ENCODE results near the gene AGAP6. TPM values are rescaled to one million over a fixed set of nuclear protein-coding genes. Genes with fewer than 3 reads are reported as not detected.
"Not testable (repeated sequence)": the region's sequence is repeated elsewhere in the genome, so short reads cannot be mapped to it uniquely, and the experiment has no call there.

The AGAP6 gene
- 9.6 TPM for polyA plus RNA-seq (2012; ENCODE audit: low read depth, missing spikeins)

DNA sequence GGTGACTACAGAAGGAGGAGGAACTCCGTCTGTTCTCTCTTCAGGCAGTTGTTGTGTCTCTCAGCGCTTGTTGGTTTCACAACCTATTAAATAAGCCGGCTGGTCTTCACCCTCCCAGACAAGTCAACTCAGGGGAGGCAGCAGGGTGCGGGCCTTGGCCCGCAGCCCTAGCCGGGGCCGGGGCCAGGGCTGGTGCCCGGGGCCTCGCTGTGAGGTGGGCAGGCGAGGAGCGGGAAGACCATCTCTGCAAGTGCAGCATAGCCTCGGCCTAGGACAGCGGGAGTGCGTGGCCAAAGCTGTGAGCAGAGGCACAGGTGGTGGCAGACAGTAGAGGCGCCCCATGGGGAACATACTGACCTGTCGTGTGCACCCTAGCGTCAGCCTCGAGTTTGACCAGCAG, at the start of gene AGAP6:
AGAP6 (plus strand) TSS at position 31 of the 400 bp plus-strand sequence; CDS start at position 341, 310 bp downstream.
- not testable (repeated sequence) for FAIRE-seq

DNA sequence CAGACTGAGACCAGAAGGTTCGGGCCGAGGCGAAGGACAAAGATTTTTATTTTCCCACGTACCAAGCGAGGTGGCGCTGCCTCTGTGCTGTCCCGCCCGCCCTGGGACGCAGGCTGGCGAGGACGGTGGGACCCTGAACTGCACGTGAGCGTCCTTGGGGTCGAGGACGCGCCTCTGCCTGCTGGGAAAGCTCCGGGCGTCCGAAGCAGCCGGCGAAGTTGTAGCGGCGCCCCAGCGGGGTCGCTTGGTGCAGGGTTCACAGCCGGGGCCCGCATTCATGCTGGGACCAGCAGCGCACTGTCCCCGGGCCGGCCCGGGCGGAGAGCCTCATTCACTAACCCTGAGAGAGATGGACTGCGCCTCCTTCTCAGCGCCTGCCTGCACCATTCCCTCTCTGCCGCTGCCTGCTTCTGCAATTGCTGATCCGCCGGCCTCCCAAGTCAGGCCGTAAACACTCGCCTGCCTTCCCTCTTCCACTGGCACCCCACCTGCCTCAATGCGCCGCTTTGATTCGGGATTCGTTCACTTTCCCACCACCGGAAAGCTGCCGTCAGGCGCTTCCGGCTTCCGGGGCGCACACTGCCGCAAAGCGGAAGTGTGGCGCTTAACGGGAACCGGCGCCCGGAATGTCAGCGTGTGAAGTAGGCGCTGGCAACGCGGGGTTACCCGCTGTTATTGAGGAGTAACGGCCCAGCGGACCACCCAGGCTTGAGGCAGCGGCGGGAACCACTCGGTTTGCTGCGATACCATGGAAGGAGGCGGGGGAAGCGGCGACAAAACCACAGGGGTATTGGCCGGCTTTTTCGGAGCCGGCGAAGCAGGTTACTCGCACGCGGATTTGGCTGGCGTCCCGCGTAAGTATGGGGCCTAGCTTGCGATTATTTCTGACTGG, 46.5 kb upstream of the AGAP6 start, which contains the start of the genes PARG and TIMM23B:
PARG (minus strand) TSS at position 581 of the 892 bp plus-strand sequence; CDS start at position 279, 302 bp downstream.
TIMM23B (plus strand) TSS at position 607 of the 892 bp plus-strand sequence; CDS start at position 749, 142 bp downstream.
- FAIRE-seq (peak; percentile 90), DNase-seq (ENCODE audit: insufficient read length, low spot score) (peak; percentile 21)
- TF ChIP-seq TAF1 (IDR thresholded peaks at IDR 0.05; ENCODE audit: low read depth, low read length) (peak; percentile 72), SPI1 (IDR thresholded peaks at IDR 0.05; ENCODE audit: low read depth, low read length) (peak; percentile 62), POLR2A (IDR thresholded peaks at IDR 0.05; ENCODE audit: low read depth, low read length) (peak; percentile 70), POLR2AphosphoS5 (IDR thresholded peaks at IDR 0.05; ENCODE audit: low read depth, low read length) (peak; percentile 51)

More for the DNA sequence above, at the start of gene AGAP6:
- not testable (repeated sequence) for DNase-seq (ENCODE audit: insufficient read length, low spot score)

DNA sequence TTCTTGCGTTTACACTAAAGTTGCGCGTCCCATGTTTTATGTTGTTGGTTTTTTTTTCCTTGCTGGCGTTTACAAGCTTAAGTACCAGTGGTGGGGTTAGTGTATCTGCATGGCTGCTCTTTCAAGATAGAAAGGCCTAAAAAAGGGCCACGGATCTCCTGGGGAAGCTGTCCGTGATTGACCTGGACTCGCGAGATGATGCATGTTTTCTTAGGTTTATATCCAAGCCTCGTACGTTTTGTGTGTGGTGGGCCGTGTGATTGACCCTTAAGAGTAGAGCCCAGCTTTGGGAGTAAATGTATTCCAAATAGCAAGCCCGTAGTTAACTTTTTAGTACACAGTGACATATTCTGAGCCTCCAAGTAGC, 45.9 kb upstream of the AGAP6 start:
- DNase-seq (ENCODE audit: insufficient read length, low spot score); FAIRE-seq: not testable (repeated sequence)

DNA sequence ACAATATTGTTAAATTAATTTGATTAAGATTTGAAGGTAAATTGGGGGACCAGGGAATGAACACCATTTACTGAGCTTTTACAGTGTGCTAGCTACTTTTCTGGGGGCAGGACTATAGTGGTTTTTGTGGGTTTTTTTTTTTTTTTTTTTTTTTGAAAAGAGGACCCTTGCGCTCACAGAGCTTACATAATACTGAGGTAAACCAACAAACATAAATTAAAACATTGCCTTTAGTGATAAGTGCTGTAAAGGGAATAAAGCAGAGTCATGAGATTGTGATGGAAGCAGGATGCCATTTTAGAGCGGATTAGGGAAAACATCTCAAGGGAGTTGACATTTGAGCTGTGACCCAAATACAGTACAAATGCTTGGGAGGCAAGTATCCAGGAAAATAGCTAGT, 44.6 kb upstream of the AGAP6 start:
- FAIRE-seq; DNase-seq (ENCODE audit: insufficient read length, low spot score): not testable (repeated sequence)

DNA sequence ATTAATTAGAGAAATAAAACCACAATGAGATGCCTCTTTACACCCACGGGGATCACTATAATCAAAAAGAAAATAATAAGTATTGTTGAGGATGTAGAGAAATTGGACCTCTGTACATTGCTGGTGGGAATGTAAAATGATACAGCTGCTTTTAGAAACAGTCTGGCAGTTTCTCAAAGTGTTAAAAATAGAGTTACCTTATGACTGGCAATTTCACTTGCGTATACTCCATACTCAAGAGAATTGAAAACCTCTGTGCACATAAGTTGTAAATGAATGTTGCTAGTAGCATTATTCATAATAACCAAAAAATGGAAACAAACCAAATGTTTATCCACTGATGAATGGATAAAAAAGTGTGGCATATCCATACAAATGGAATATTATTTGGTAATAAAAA, 40.1 kb upstream of the AGAP6 start:
- DNase-seq (ENCODE audit: insufficient read length, low spot score): not testable (repeated sequence)
- FAIRE-seq: peak; percentile 58

DNA sequence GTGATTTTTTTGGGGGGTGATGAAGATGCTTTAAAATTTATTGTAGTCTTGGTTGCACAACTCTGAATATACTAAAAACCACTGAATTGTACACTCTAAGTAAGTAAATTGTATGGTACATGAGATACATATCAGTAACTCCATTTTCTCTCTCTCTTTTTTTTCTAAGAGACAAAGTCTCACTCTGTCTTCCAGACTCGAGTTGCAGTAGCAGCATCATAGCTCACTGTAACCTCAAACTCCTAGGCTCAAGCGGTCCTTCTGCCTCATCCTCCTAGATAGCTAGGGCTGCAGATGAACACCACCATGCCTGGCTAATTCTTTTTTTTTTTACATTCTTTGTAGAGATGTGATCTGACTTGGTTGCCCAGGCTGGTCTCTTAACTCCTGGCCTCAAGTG, 39.5 kb upstream of the AGAP6 start:
- not testable (repeated sequence) for FAIRE-seq; DNase-seq (ENCODE audit: insufficient read length, low spot score)

DNA sequence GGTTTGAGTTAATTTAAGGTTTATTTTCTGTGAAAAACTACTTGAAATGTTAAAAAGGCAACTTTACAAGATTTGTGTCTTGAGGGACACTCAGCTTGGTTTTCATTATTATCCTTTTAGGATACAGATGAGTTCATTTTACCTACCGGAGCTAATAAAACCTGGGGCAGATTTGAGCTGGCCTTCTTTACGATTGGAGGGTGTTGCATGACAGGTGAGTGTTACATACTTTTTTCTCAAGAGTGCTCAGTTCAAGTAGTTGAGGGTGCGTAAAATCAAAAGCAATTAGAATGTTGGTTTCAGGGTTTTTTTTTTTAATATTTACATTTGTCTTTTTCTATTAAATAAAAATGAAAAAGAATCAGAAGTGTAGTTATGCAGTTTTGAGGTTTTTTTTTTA, 36.2 kb upstream of the AGAP6 start:
- not testable (repeated sequence) for FAIRE-seq; DNase-seq (ENCODE audit: insufficient read length, low spot score)

DNA sequence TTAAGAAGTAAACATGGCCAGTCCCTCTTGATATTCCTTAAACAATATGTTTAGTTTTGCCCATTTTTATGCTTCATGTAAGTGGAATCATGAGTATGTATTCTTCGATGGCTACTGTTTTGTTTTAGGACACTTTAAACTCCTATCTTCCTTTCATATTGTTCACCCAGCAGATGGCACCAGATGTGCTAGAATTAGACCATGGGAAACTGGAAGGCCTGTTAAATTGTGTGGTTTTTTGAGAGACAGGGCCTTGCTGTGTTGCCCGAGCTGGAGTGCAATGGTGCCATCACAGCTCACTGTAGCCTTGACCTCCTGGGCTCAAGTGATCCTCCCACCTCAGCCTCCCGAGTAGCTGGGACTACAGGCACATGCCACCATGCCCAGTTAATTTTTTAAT, 35.1 kb upstream of the AGAP6 start:
- FAIRE-seq: peak; percentile 85
- DNase-seq (ENCODE audit: insufficient read length, low spot score): not testable (repeated sequence)

DNA sequence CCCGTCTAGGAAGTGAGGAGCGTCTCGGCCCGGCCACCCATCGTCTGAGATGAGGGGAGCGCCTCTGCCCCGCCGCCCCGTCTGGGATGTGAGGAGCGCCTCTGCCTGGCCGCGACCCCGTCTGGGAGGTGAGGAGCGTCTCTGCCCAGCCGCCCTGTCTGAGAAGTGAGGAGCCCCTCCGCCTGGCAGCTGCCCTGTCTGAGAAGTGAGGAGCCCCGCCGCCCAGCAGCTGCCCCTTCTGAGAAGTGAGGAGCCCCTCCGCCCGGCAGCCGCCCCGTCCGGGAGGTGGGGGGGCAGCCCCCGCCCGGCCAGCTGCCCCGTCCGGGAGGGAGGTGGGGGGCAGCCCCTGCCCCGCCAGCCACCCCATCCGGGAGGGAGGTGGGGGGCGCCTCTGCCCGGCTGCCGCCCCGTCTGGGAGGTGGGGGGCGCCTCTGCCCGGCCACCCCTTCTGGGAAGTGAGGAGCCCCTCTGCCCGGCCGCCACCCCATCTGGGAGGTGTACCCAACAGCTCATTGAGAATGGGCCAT, 17.8 kb upstream of the AGAP6 start:
- FAIRE-seq; DNase-seq (ENCODE audit: insufficient read length, low spot score): not testable (repeated sequence)

DNA sequence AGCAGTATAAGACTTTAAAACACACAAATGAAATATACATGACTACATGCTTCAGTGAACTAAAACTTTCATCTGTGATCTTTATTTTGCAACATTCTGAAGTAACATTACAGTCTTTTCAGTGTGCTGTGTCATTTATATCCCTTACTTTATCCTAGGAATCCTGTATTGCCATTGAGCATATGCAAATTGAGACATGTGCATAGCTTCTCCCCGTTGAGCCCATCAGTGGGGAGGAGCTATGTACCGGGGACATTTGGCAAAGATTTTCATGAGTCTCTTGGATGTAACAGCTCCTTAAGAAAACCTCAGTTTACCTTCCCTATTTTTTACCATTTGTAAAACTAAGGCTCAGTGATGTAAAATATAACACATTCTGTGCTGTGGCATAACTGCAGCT, 16.7 kb upstream of the AGAP6 start:
- not testable (repeated sequence) for FAIRE-seq; DNase-seq (ENCODE audit: insufficient read length, low spot score)

DNA sequence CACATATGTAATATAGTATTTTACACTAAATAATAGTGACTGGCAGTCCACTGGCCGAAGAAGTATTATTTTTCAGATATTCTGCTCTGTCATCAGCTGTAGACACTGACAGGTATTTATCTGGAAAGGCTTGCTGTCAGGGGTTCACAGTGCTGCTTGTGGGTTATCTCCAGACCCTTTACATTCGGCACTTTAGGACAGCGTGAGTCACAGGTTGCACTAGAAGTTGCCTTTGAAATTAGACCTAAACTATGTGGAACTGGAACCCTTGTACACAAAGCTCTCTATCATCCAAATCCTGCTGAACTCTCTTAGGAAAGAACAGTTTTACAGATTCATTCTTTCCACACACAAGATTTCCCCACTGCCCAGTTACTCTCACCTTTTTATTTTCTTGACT, 16.1 kb upstream of the AGAP6 start:
- not testable (repeated sequence) for DNase-seq (ENCODE audit: insufficient read length, low spot score); FAIRE-seq

DNA sequence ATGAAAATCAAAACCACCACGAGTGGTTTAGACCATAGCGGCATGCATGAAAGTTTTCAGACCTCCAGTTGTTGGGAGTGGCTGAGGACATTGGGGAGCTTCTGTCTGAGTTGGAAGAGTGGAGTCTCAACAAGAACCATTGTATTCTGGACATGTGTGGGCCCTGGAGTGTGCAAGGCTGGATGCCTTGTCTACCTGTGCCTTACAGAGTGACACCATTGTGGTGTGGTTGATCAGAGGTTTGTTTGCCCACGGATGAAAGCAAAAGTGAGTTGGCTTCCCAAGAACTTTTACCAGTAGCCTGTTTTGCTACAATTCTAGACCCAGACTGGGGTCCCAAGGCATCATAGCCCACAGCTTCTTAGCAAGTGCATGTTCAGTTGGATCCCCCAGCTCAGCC, 10.4 kb upstream of the AGAP6 start:
- not testable (repeated sequence) for FAIRE-seq

DNA sequence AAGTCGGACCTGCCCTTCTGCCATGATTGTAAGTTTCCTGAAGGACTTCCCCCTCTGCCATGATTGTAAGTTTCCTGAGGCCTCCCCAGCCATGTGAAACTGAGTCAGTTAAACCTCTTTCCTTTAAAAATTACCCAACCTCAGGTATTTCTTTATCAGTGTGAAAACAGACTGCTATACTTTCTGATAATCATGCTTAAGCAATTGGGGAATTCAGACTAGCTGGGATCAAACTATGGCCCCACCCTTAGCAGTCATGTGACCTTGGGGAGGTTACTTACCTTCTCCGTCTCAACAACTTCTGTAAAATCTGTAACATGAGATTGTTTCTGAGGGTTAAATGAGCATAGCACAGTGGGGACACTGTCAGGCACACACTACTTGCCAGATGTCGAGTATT, 999 bp upstream of the AGAP6 start:
- DNase-seq (ENCODE audit: insufficient read length, low spot score); FAIRE-seq: not testable (repeated sequence)

More for the DNA sequence above, 10.4 kb upstream of the AGAP6 start:
- DNase-seq (ENCODE audit: insufficient read length, low spot score): not testable (repeated sequence)

DNA sequence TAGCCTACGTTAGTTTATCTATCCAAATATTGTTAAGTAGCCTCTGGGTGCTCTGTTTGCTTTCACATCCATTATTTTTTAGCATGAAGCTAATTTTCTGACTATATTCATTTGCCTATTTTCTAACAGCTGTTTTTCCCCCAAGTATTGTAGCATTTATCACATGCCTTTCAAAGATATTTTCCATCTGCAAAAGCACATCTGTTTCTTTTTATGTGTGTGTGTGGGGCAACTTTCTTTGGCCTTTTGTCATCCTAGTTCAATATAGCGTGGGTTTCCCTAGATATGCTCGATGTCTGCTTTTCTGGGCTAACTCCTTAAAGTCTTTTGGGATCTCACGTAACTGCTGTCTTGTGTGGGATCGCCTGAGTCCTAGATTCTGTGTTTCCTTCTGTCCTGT, 7.1 kb downstream of the AGAP6 start:
- FAIRE-seq; DNase-seq (ENCODE audit: insufficient read length, low spot score): not testable (repeated sequence)

DNA sequence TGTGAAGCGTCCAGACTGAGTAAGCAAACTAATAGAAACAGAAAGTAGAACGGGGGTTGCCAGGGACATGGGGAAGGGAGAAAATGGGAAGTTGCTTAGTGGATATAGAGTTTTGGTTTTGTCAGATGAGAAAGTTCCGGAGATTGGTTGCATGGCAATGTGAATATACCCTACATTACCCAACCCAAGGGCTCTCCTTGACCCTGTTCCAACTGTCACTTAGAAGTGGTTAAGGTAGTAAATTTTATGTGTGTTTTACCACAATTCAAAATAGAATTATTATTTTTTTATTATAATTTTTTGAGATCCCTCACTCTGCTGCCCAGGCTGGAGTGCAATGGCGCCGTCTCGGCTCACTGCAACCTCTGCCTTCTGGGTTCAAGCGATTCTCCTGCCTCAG, 25.8 kb downstream of the AGAP6 start:
- not testable (repeated sequence) for DNase-seq (ENCODE audit: insufficient read length, low spot score); FAIRE-seq

DNA sequence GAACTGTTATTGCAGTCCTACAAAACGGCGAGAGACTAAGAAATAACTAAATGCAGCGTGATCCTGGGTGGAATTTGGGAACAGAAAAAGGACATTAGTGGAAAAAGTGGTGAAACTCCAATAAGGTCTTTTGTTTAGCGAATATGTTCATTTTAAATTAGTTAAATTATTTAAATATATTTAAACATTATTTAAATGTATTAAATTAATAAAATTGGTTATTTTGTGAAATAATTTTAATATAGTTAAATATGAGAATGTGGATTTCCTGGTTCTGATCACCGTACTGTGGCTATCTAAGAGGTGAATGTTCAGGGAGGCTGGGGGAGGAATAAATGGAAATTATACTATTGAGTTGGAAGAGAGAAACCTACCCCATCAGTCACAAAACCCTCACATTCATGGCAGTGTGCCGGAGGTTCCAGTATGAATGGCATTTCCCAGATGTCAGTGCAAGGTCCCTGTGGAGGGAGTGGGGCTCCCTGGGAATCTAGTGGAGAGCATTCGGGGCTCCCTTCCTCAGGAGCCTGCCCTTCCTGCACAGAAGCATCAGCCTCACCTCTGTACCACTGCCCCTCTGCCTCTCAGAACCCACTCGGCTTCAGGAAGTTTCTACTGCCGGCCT, 27.5 kb downstream of the AGAP6 start:
- not testable (repeated sequence) for DNase-seq (ENCODE audit: insufficient read length, low spot score); FAIRE-seq

DNA sequence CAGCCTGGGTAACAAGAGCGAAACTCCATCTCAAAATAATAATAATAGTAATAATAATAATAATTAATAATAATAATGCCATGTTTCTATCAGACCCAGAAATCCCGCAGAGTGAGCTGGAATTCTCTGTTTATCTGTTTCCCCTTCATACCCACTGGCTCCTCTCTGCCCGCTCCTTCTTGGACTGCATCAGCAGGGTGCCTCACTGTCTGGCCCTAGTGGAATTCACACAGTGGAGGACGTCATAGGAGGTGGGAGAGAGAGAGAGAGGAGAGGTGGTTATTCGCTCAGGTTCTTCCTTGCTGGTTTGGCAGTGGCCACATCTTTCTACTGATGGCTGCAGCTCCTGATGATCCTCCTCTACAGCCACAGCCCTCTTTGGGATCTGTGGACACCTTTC, 28.7 kb downstream of the AGAP6 start:
- FAIRE-seq; DNase-seq (ENCODE audit: insufficient read length, low spot score): not testable (repeated sequence)

DNA sequence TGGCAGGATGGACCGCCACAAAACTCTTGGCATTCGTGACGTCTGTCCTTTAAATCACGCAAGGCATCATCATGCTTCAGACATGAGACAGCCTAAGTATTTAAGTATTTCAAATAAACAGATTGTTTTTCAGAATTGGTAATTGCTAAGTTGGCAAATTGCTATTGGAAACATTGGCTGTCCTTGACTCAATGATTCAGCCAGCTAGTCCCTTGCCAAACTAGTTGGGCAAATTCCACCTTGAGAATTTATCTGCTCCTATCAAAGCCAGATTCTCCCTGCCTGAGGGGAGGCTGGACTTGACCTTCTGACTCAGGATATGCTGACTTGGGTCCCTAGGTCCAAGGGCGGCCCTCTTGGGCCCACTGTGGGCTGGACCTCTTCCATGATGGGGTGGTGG, 29.4 kb downstream of the AGAP6 start:
- DNase-seq (ENCODE audit: insufficient read length, low spot score); FAIRE-seq: not testable (repeated sequence)

DNA sequence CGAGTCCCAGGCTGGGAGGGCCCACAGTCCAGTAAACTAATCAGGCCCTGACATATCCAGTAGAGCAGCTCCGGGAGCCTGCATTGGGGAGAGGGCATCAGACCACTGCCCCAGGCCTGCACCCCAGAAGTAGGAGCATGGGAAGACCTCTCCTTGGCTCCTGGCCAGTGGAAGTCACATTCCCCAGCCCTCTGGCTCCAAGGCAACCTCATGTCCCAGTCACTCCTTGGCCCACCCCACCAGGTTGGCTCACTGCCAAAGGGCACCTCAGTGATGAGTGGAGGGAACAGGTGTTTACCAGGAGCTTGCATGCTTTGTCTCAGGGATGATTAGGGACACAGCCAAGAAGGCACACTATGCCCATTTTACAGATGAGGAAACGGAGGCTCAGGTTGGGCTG, 31.1 kb downstream of the AGAP6 start:
- DNase-seq (ENCODE audit: insufficient read length, low spot score); FAIRE-seq: not testable (repeated sequence)

Data from GM12891 (cell line).